HL-60 (cell line): Measurements from ENCODE around the gene MAP2K4.

Experiments
- CTCF ChIP-seq: IDR thresholded peaks from one replicate; pipeline ENCODE4 v1.5.1; 2011; ENCODE audit warnings: low read length, control low read depth, inconsistent platforms; ENCODE audit not compliant: insufficient read depth
- POLR2AphosphoS5 ChIP-seq: IDR thresholded peaks from 2 replicates; pipeline ENCODE4 v1.6.1; 2012; ENCODE audit warnings: low read depth

GRCh38 chr17:12097326-12097725 lies 76.6 kb downstream of the MAP2K4 start:
- no peak for TF ChIP-seq POLR2AphosphoS5
- no peak for TF ChIP-seq CTCF
